Measurements from ENCODE around the gene PKLR. TPM values are rescaled to one million over a fixed set of nuclear protein-coding genes. Genes with fewer than 3 reads are reported as not detected.

PKLR gene
- total and polyA plus RNA-seq, 10 donors, result 0.04 to 0.74 (median 0.39) TPM; not detected in 5

GRCh38 chr1:155254228-155254713 lies 47.0 kb downstream of the PKLR start:
- peak overlapping the region; percentile 62 to 94 (median 72) for H3K4me3 ChIP-seq
- H3K9me3 ChIP-seq, result no peaks in the 10 kb centered on the region
- H3K27ac ChIP-seq, result peak overlapping the region in 6 of 8 donors; percentile 89 to 95 (median 94)
- DNase-seq, result no peak
- H3K27me3 ChIP-seq (replicated peaks in 1 of 7), result no peaks in the 10 kb centered on the region
- 49 to 84% (median 57%) methylated on average over 6 to 12 of the region's 12 CpGs for WGBS, 5 donors
- TF ChIP-seq POLR2AphosphoS5 (IDR thresholded peaks at IDR 0.05), result no peak
- no peak for TF ChIP-seq CTCF (IDR thresholded peaks at IDR 0.05 in 8 of 11, conservative IDR thresholded peaks at IDR 0.05 in 3 of 11)
- no peak for TF ChIP-seq POLR2A (IDR thresholded peaks at IDR 0.05)
- H3K36me3 ChIP-seq, result peaks cover 0 to 34% (median 19%) of the 10 kb centered on the region in 6 donors
- intact Hi-C loops (cut with DNase I; ENCODE audit: low total_unique reads), result loop anchor here (5.0 kb wide), 1 partner anchor 338 kb away; no protein-coding TSS in a partner anchor
- H3K4me1 ChIP-seq, result peaks cover 24 to 55% (median 39%) of the 10 kb centered on the region in 6 donors

DNA sequence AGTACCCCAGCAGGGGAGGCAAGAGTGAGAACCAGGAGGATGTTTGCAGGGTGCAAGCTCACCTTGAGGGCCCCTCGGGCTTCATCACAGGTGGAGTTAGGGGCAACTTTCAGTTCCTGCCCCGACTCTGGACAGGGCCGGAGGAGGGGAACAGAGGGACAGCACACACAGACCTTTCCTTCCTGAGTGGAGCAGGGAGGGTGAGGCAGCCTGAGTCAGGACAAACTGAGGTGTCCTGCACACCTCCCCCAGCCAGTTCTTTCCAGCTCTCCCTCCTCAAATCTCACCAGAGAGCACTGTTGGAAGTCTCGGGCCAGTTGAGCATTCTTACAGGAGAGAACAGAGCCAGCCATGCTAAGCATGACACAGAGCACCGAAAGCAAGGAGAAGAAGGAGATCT lies 47.4 kb downstream of the PKLR start:
- H3K4me3 ChIP-seq, result peak overlapping the region in 3 of 8 donors; percentile 73 to 94 (median 80)
- intact Hi-C loops (cut with DNase I; ENCODE audit: low total_unique reads), result loop anchor here (5.0 kb wide), 1 partner anchor 339 kb away; no protein-coding TSS in a partner anchor
- H3K4me1 ChIP-seq, result peaks cover 24 to 55% (median 39%) of the 10 kb centered on the region in 6 donors
- H3K9me3 ChIP-seq, result no peaks in the 10 kb centered on the region
- TF ChIP-seq CTCF (IDR thresholded peaks at IDR 0.05 in 8 of 11, conservative IDR thresholded peaks at IDR 0.05 in 3 of 11) (no peak), POLR2AphosphoS5 (IDR thresholded peaks at IDR 0.05) (no peak), POLR2A (IDR thresholded peaks at IDR 0.05) (no peak)
- 67 to 84% (median 71%) methylated on average over 5 of the region's 5 CpGs for WGBS, 5 donors
- no peak for DNase-seq
- peaks cover 0 to 33% (median 19%) of the 10 kb centered on the region in 6 donors for H3K36me3 ChIP-seq
- H3K27ac ChIP-seq, result no peak overlapping the region
- no peaks in the 10 kb centered on the region for H3K27me3 ChIP-seq (replicated peaks in 1 of 7)

- peak; percentile 30 for DNase-seq
- WGBS, 5 donors, result 84 to 94% (median 89%) methylated on average over 5 of the region's 5 CpGs
- no peaks in the 10 kb centered on the region for H3K27me3 ChIP-seq (replicated peaks in 1 of 7)
- no peak for TF ChIP-seq CTCF (IDR thresholded peaks at IDR 0.05 in 8 of 11, conservative IDR thresholded peaks at IDR 0.05 in 3 of 11)
- TF ChIP-seq POLR2AphosphoS5 (IDR thresholded peaks at IDR 0.05), result no peak
- TF ChIP-seq POLR2A (IDR thresholded peaks at IDR 0.05), result no peak
- no peak overlapping the region for H3K27ac ChIP-seq
- H3K36me3 ChIP-seq, result peaks cover 0 to 33% (median 15%) of the 10 kb centered on the region in 6 donors
- intact Hi-C loops (cut with DNase I; ENCODE audit: low total_unique reads), result loop anchor here (5.0 kb wide), 1 partner anchor 339 kb away; no protein-coding TSS in a partner anchor
- H3K4me1 ChIP-seq, result peaks cover 24 to 55% (median 39%) of the 10 kb centered on the region in 6 donors
- H3K4me3 ChIP-seq, result no peak overlapping the region
- H3K9me3 ChIP-seq, result no peaks in the 10 kb centered on the region
Observed at GRCh38 chr1:155253208-155253607, 48.0 kb downstream of the PKLR start.

DNA sequence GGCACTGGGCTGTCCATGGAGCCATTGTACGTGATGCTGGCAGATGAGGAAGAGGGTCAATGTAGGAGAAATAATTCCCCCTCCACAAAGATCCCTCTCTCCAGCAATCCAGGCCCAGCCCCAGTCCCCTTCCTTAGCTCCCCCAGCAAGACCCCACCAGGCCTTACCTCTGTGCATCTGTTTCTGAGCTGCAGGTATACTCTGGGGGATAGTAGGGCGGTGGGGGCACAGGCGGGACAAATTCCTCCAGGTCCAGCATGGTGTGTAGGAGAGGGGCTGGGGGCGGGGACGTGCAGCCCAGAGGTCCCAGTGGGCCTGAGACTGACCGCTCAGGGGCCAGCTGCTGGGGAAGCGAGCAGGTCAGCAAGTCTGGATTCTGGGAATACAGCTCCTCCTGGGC lies 49.7 kb downstream of the PKLR start:
- 82 to 95% (median 88%) methylated on average over 4 to 7 of the region's 7 CpGs for WGBS, 5 donors
- peaks cover 0 to 30% (median 5%) of the 10 kb centered on the region in 6 donors for H3K36me3 ChIP-seq
- no peak for TF ChIP-seq POLR2A (IDR thresholded peaks at IDR 0.05)
- no peak for TF ChIP-seq CTCF (IDR thresholded peaks at IDR 0.05 in 8 of 11, conservative IDR thresholded peaks at IDR 0.05 in 3 of 11)
- no peak for TF ChIP-seq POLR2AphosphoS5 (IDR thresholded peaks at IDR 0.05)
- no peaks in the 10 kb centered on the region for H3K9me3 ChIP-seq
- no peaks in the 10 kb centered on the region for H3K27me3 ChIP-seq (replicated peaks in 1 of 7)
- DNase-seq, result peak; percentile 71
- H3K27ac ChIP-seq, result peak overlapping the region in 3 of 8 donors; percentile 64 to 79 (median 65)
- peaks cover 24 to 53% (median 38%) of the 10 kb centered on the region in 6 donors for H3K4me1 ChIP-seq
- intact Hi-C loops (cut with DNase I; ENCODE audit: low total_unique reads), result loop anchor here (5.0 kb wide), 1 partner anchor 341 kb away; no protein-coding TSS in a partner anchor
- H3K4me3 ChIP-seq, result no peak overlapping the region

Data from spleen (tissue), 11 donors.